Esophagus (tissue), 2 donors: ENCODE data around the gene SNX20. TPM values are rescaled to one million over a fixed set of nuclear protein-coding genes. Genes with fewer than 3 reads are reported as not detected.

ENCODE experiments used
- H3K27ac ChIP-seq, 2 donors: one replicate each; pipeline ENCODE4 v1.5.1; 2013; ENCODE audit warnings: low read depth in 2 of 2, mild to moderate bottlenecking in 2 of 2, inconsistent platforms in 1 of 2, low read length in 1 of 2, moderate library complexity in 1 of 2
- H3K27me3 ChIP-seq, 2 donors: one replicate each; pipeline ENCODE4 v1.6.1; 2013; ENCODE audit warnings: low read length in 2 of 2, control low read depth in 1 of 2, mild to moderate bottlenecking in 1 of 2; ENCODE audit not compliant: insufficient read depth in 2 of 2, control insufficient read depth in 1 of 2
- H3K36me3 ChIP-seq, 2 donors: one replicate each; pipeline ENCODE4 v1.6.1; 2013; ENCODE audit warnings: low read length in 1 of 2; ENCODE audit not compliant: control insufficient read depth in 2 of 2, insufficient read depth in 2 of 2
- H3K4me1 ChIP-seq, 2 donors: one replicate each; pipeline ENCODE4 v1.6.1; 2013; ENCODE audit warnings: low read length in 1 of 2; ENCODE audit not compliant: control insufficient read depth in 2 of 2, insufficient read depth in 2 of 2
- H3K4me3 ChIP-seq, 2 donors: one replicate each; pipeline ENCODE4 v1.5.1; 2013; ENCODE audit warnings: low read length in 2 of 2, mild to moderate bottlenecking in 2 of 2, low read depth in 1 of 2, moderate library complexity in 1 of 2
- H3K9me3 ChIP-seq, 2 donors: one replicate each; pipeline ENCODE4 v1.6.1; 2013; ENCODE audit warnings: mild to moderate bottlenecking in 2 of 2, low read depth in 1 of 2, low read length in 1 of 2, moderate library complexity in 1 of 2; ENCODE audit not compliant: control insufficient read depth in 2 of 2, insufficient read depth in 1 of 2
- WGBS, 2 donors: extraction: QIAGEN DNeasy Blood & Tissue Kit; methylation state at CpG; one replicate each; pipeline ENCODE4 v1.1.7; 2013; 5-methylcytosine and 5-hydroxymethylcytosine counted together
- polyA plus RNA-seq, 2 donors: library from polyadenylated mRNA; stranded (reverse); fragments of 200-250 nt; gene quantifications; one replicate each; pipeline ENCODE4 v1.2.3, GENCODE V29; 2013
- donor health status: healthy with polysubstance abuse.
- donor health status: Bipolar disorder and iron deficiency.

SNX20 gene
- polyA plus RNA-seq, 2 donors = 0.43 to 0.75 TPM

- Histone ChIP-seq H3K4me3 (no peak overlapping the region), H3K4me1 (peaks cover 3 to 8% of the 10 kb centered on the region in 2 donors), H3K27me3 (no peaks in the 10 kb centered on the region), H3K9me3 (peaks cover 0 to 2% of the 10 kb centered on the region in 2 donors), H3K27ac (peak overlapping the region; percentile 76 to 91), H3K36me3 (peaks cover 0 to 8% of the 10 kb centered on the region in 2 donors)
- 39 to 46% methylated on average over 3 of the region's 3 CpGs for WGBS, 2 donors
Observed at GRCh38 chr16:50706250-50706649, 25.1 kb upstream of the SNX20 start.

GRCh38 chr16:50705436-50706110 is 24.5 kb upstream of the SNX20 start:
- peaks cover 3 to 8% of the 10 kb centered on the region in 2 donors for H3K4me1 ChIP-seq
- H3K4me3 ChIP-seq = no peak overlapping the region
- WGBS, 2 donors = 69 to 71% methylated on average over 5 of the region's 5 CpGs
- peaks cover 0 to 3% of the 10 kb centered on the region in 2 donors for H3K36me3 ChIP-seq
- H3K9me3 ChIP-seq = peaks cover 0 to 2% of the 10 kb centered on the region in 2 donors
- H3K27me3 ChIP-seq = no peaks in the 10 kb centered on the region
- H3K27ac ChIP-seq = peak overlapping the region; percentile 76 to 91

GRCh38 chr16:50704245-50704644 is 23.1 kb upstream of the SNX20 start:
- Histone ChIP-seq H3K27ac (no peak overlapping the region), H3K27me3 (no peaks in the 10 kb centered on the region), H3K9me3 (peaks cover 0 to 2% of the 10 kb centered on the region in 2 donors), H3K36me3 (no peaks in the 10 kb centered on the region), H3K4me3 (no peak overlapping the region), H3K4me1 (peaks cover 5 to 13% of the 10 kb centered on the region in 2 donors)
- WGBS, 2 donors = 93 to 94% methylated on average over 1 of the region's 1 CpG

DNA sequence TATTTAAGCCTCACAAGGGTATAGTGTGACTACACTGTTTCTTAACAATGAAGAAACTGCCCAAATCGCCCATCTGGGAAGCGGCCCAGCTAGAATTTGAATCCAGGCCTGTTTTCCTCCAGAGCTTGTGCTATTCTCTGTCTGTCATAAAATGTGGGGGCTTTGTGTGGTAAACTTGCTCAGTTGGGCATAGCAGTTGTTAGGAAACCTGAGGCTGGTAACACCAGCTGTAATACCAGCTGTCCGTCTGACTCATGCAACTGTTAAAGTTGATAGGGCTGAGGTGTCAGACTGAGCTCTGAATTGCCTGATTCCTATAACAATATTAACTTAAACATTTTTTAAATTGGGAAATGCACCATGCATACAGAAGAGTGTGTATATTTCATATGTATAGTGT is 21.6 kb upstream of the SNX20 start:
- H3K27me3 ChIP-seq = no peaks in the 10 kb centered on the region
- H3K4me3 ChIP-seq = no peak overlapping the region
- no peaks in the 10 kb centered on the region for H3K36me3 ChIP-seq
- H3K9me3 ChIP-seq = peaks cover 0 to 2% of the 10 kb centered on the region in 2 donors
- peak overlapping the region; percentile 56 to 72 for H3K27ac ChIP-seq
- 81 to 88% methylated on average over 3 of the region's 3 CpGs for WGBS, 2 donors
- peaks cover 3 to 18% of the 10 kb centered on the region in 2 donors for H3K4me1 ChIP-seq

- peaks cover 15 to 32% of the 10 kb centered on the region in 2 donors for H3K4me1 ChIP-seq
- 77 to 79% methylated on average over 19 of the region's 19 CpGs for WGBS, 2 donors
- H3K27ac ChIP-seq = peak overlapping the region; percentile 87 to 97
- no peaks in the 10 kb centered on the region for H3K27me3 ChIP-seq
- no peak overlapping the region for H3K4me3 ChIP-seq
- H3K36me3 ChIP-seq = no peaks in the 10 kb centered on the region
- H3K9me3 ChIP-seq = peaks cover 0 to 2% of the 10 kb centered on the region in 2 donors
Observed at GRCh38 chr16:50699326-50700159, 18.4 kb upstream of the SNX20 start.

- 31 to 39% methylated on average over 19 of the region's 19 CpGs for WGBS, 2 donors
- H3K27ac ChIP-seq = peak overlapping the region; percentile 65 to 96
- no peaks in the 10 kb centered on the region for H3K9me3 ChIP-seq
- no peaks in the 10 kb centered on the region for H3K36me3 ChIP-seq
- peaks cover 19 to 39% of the 10 kb centered on the region in 2 donors for H3K4me1 ChIP-seq
- H3K27me3 ChIP-seq = no peaks in the 10 kb centered on the region
- H3K4me3 ChIP-seq = peak overlapping the region; percentile 35 to 39
Observed at GRCh38 chr16:50697881-50698767, 17.0 kb upstream of the SNX20 start.

DNA sequence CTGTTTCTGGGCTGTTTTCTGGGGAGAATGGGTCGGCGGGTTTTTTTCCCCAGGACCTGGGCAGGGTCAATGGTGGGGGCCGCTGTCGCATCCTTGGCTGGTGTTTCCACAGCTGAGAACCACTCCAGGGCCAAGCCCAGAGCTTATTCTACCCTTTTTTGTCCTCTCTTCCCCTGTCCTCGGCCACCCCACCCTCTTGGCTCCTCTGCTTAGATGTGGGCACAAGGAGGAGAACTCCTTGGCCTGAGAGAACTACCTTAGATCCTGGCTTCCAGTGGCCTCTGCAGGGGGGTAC is 16.3 kb upstream of the SNX20 start:
- peak overlapping the region; percentile 81 to 96 for H3K27ac ChIP-seq
- peak overlapping the region in 1 of 2 donors; percentile 35 for H3K4me3 ChIP-seq
- no peaks in the 10 kb centered on the region for H3K36me3 ChIP-seq
- peaks cover 0 to 2% of the 10 kb centered on the region in 2 donors for H3K9me3 ChIP-seq
- no peaks in the 10 kb centered on the region for H3K27me3 ChIP-seq
- peaks cover 19 to 47% of the 10 kb centered on the region in 2 donors for H3K4me1 ChIP-seq
- 95 to 96% methylated on average over 5 of the region's 5 CpGs for WGBS, 2 donors

GRCh38 chr16:50696575-50697420 is 15.7 kb upstream of the SNX20 start:
- Histone ChIP-seq H3K27me3 (no peaks in the 10 kb centered on the region), H3K4me1 (peaks cover 19 to 44% of the 10 kb centered on the region in 2 donors), H3K27ac (peak overlapping the region; percentile 81 to 96), H3K9me3 (peaks cover 0 to 3% of the 10 kb centered on the region in 2 donors), H3K4me3 (no peak overlapping the region), H3K36me3 (no peaks in the 10 kb centered on the region)
- WGBS, 2 donors = 49 to 59% methylated on average over 15 of the region's 15 CpGs
